Loucy (cell line): ENCODE measurements around the gene CPNE6.

Source experiments
- CTCF ChIP-seq: fragments of 200-600 bp; sonication (generic); conservative IDR thresholded peaks from 2 replicates; pipeline ENCODE4 v1.5.1; 2014; ENCODE audit warnings: mild to moderate bottlenecking, antibody characterized with exemption, low read length
- EZH2phosphoT487 ChIP-seq: fragments of 200-600 bp; IDR thresholded peaks from 2 replicates; pipeline ENCODE4 v1.6.1; 2018; ENCODE audit warnings: antibody characterized with exemption, mild to moderate bottlenecking, moderate library complexity, borderline replicate concordance

GRCh38 chr14:24053548-24054323 lies 17.6 kb upstream of the CPNE6 start:
- TF ChIP-seq CTCF (no peak), EZH2phosphoT487 (no peak)
